ENCODE results near the gene BEX3.

BEX3 gene

DNA sequence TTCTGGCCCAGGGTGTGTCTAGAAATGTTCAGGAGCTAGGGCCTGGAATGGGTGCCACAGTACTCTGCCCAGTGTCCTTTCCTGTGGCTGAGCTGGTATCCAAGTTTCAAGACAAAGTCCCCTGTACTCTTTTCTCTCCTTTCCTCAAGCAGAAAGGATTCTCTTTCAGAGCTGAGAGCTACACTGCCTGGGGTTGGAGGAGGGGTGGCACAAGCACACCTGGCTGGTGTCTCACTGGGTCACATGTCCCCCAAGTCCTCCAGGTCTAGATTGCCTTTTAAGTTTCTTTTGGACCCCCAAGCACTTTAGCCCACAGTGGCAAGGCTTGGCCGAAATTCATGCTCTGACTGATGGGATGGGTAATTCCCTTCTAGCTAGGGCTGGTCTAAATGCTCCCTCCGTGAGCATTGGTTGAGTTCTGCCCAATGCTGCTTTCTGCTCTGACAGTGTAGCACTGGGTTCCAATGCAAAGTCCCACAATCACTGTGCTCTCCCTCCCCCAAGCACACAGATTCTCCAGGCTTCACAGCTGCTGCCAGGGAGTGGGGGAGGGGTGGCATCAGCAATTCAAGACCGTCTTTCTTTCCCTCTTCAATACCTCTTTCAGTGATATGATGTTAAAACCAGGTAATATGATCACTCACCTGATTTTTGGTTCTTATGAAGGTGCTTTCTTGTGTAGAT is 47.8 kb downstream of the BEX3 start:
- no peak for DNase-seq (ENCODE audit: low read depth in 2 of 2)

Measured in stimulated activated CD8-positive, alpha-beta memory T cell treated with anti-CD3 and anti-CD28 coated beads, Interleukin-2, amount 100 ng/mL, for 1 hour (primary cell).